A549 (cell line): ENCODE measurements around the gene PCBP3. TPM values are rescaled to one million over a fixed set of nuclear protein-coding genes. Genes with fewer than 3 reads are reported as not detected.

ENCODE experiments used
- ATAC-seq, 2 experiments: fragments of 200-7000 bp in 1 of 2; fragments of >200 bp in 1 of 2; cut with Nextera tagmentation in 1 of 2; cut with Tn5 transposase in 1 of 2; 3 replicates each; pipeline versions ENCODE4 v1.8.0 to v1.9.1; 2018 to 2020; ENCODE audit warnings: mild to moderate bottlenecking in 1 of 2, moderate library complexity in 1 of 2
- CTCF ChIA-PET: fragments of 300-600 bp; sonication (Branson Sonifier 250); formaldehyde crosslinking; extraction: SDS; loops from one replicate; lab custom pipeline; 2021; ENCODE audit warnings: antibody characterized with exemption, inconsistent platforms; lab: Yijun Ruan, JAX
- POLR2A ChIA-PET: fragments of 350-600 bp; formaldehyde crosslinking; extraction: SDS; loops from one replicate; lab custom pipeline; 2021; ENCODE audit warnings: antibody characterized with exemption, inconsistent platforms; lab: Yijun Ruan, JAX
- DNase-seq, 2 experiments: peaks; one replicate each; pipeline versions ENCODE4 v3.0.0 to v3.0.0-alpha.2; 2011 to 2016; ENCODE audit warnings: low read depth in 1 of 2, low spot score in 1 of 2
- FAIRE-seq: peaks from 2 replicates; lab custom pipeline; 2011; peaks lifted over from hg19 to GRCh38; lab: Jason Lieb, UNC
- H3K27ac ChIP-seq, 2 experiments: fragments of >200 bp; sonication (Bioruptor Twin); formaldehyde crosslinking; 3 replicates each; pipeline ENCODE4 v1.5.1; 2016 to 2017
- H3K4me1 ChIP-seq: fragments of >200 bp; sonication (Bioruptor Twin); formaldehyde crosslinking; 3 replicates; pipeline ENCODE4 v1.6.1; 2016
- H3K4me2 ChIP-seq: fragments of >200 bp; sonication (Bioruptor Twin); formaldehyde crosslinking; 3 replicates; pipeline ENCODE4 v1.6.1; 2016
- H3K4me3 ChIP-seq: fragments of >200 bp; sonication (Bioruptor Twin); formaldehyde crosslinking; 3 replicates; pipeline ENCODE4 v1.5.1; 2016
- H3K9me3 ChIP-seq: fragments of >200 bp; sonication (Bioruptor Twin); formaldehyde crosslinking; 3 replicates; pipeline ENCODE4 v1.6.1; 2016
- CBX8 ChIP-seq: fragments of 200-600 bp; sonication (generic); IDR thresholded peaks from 2 replicates; pipeline ENCODE4 v1.6.1; 2016
- CHD4 ChIP-seq: fragments of 200-600 bp; sonication (generic); IDR thresholded peaks from 2 replicates; pipeline ENCODE4 v1.6.1; 2016; ENCODE audit warnings: antibody characterized with exemption, mild to moderate bottlenecking, borderline replicate concordance
- EHF ChIP-seq: fragments of 250-450 bp; sonication (Bioruptor Pico); IDR thresholded peaks from 2 replicates; pipeline ENCODE4 v1.5.0; 2020; ENCODE audit warnings: mild to moderate bottlenecking
- EP300 ChIP-seq, 2 experiments: fragments of >200 bp; sonication (Bioruptor Twin); formaldehyde crosslinking; IDR thresholded peaks; 2 replicates in 1 of 2; 3 replicates in 1 of 2; pipeline ENCODE4 v1.6.1; 2016 to 2017
- ESRRA ChIP-seq: fragments of 150-350 bp; IDR thresholded peaks from 2 replicates; pipeline ENCODE4 v1.6.1; 2014; ENCODE audit warnings: mild to moderate bottlenecking, low read length, borderline replicate concordance
- FOSL2 ChIP-seq, 2 experiments: fragments of 450-650 bp in 1 of 2; fragments of >200 bp in 1 of 2; sonication (Bioruptor Twin) in 1 of 2; formaldehyde crosslinking; IDR thresholded peaks; 2 replicates each; pipeline versions ENCODE4 v1.5.0 to v1.6.1; 2016 to 2020; ENCODE audit warnings: mild to moderate bottlenecking in 1 of 2, moderate library complexity in 1 of 2
- FOXS1 ChIP-seq: fragments of 250-450 bp; sonication (Bioruptor Pico); IDR thresholded peaks from 2 replicates; pipeline ENCODE4 v1.5.0; 2020; ENCODE audit warnings: mild to moderate bottlenecking, moderate library complexity
- GATA3 ChIP-seq: IDR thresholded peaks from 2 replicates; pipeline ENCODE4 v1.6.1; 2012; ENCODE audit warnings: borderline replicate concordance
- HDAC2 ChIP-seq: fragments of 200-600 bp; sonication (generic); IDR thresholded peaks from 2 replicates; pipeline ENCODE4 v1.6.1; 2016
- HOXA7 ChIP-seq: fragments of 250-450 bp; sonication (Bioruptor Pico); IDR thresholded peaks from 2 replicates; pipeline ENCODE4 v1.5.0; 2020; ENCODE audit warnings: mild to moderate bottlenecking, moderate library complexity
- HOXB13 ChIP-seq: fragments of 250-450 bp; sonication (Bioruptor Pico); IDR thresholded peaks from 2 replicates; pipeline ENCODE4 v1.5.0; 2020; ENCODE audit warnings: low read depth, mild to moderate bottlenecking, moderate library complexity
- JUNB ChIP-seq: fragments of >200 bp; sonication (Bioruptor Twin); formaldehyde crosslinking; IDR thresholded peaks from 2 replicates; pipeline ENCODE4 v1.6.1; 2016
- KDM1A ChIP-seq: fragments of 200-600 bp; sonication (generic); IDR thresholded peaks from 2 replicates; pipeline ENCODE4 v1.6.1; 2016; ENCODE audit warnings: low read depth, mild to moderate bottlenecking
- KDM5A ChIP-seq: fragments of 200-600 bp; sonication (generic); IDR thresholded peaks from 2 replicates; pipeline ENCODE4 v1.6.1; 2016; ENCODE audit warnings: antibody characterized with exemption, mild to moderate bottlenecking
- MAFK ChIP-seq: fragments of 450-650 bp; IDR thresholded peaks from 2 replicates; pipeline ENCODE4 v1.6.1; 2014; ENCODE audit not compliant: partially characterized antibody
- MAZ ChIP-seq: fragments of 150-350 bp; IDR thresholded peaks from 2 replicates; pipeline ENCODE4 v1.6.1; 2014; ENCODE audit warnings: antibody characterized with exemption, low read depth, low read length, borderline replicate concordance
- MYC ChIP-seq: IDR thresholded peaks from 2 replicates; pipeline ENCODE4 v1.6.1; 2012; ENCODE audit warnings: mild to moderate bottlenecking, inconsistent platforms, low read length, improper control_type of control experiment, borderline replicate concordance
- NFE2L2 ChIP-seq: fragments of 150-350 bp; conservative IDR thresholded peaks from 2 replicates; pipeline ENCODE4 v1.6.1; 2014; ENCODE audit warnings: low read length
- NR3C1 ChIP-seq: fragments of >200 bp; sonication (Bioruptor Twin); formaldehyde crosslinking; IDR thresholded peaks from 3 replicates; pipeline ENCODE4 v1.6.1; 2017
- PHF8 ChIP-seq: fragments of 200-600 bp; sonication (generic); IDR thresholded peaks from 2 replicates; pipeline ENCODE4 v1.6.1; 2016; ENCODE audit warnings: low read depth, mild to moderate bottlenecking, antibody characterized with exemption, moderate library complexity, borderline replicate concordance
- POLR2A ChIP-seq: IDR thresholded peaks from 2 replicates; pipeline ENCODE4 v1.6.1; 2012; ENCODE audit warnings: mild to moderate bottlenecking, low read length
- RAD21 ChIP-seq, 2 experiments: fragments of >200 bp in 1 of 2; sonication (Bioruptor Twin) in 1 of 2; formaldehyde crosslinking in 1 of 2; IDR thresholded peaks in 1 of 2; conservative IDR thresholded peaks in 1 of 2; 2 replicates in 1 of 2; 3 replicates in 1 of 2; pipeline ENCODE4 v1.6.1; 2012 to 2018; ENCODE audit warnings: inconsistent platforms in 1 of 2
- RARB ChIP-seq: fragments of 250-450 bp; sonication (Bioruptor Pico); IDR thresholded peaks from 2 replicates; pipeline ENCODE4 v1.8.0; 2021; ENCODE audit warnings: mild to moderate bottlenecking, moderate library complexity
- SMC3 ChIP-seq: fragments of >200 bp; sonication (Bioruptor Twin); formaldehyde crosslinking; IDR thresholded peaks from 3 replicates; pipeline ENCODE4 v1.6.1; 2018; ENCODE audit warnings: inconsistent platforms
- TFCP2L1 ChIP-seq: fragments of 250-450 bp; sonication (Bioruptor Pico); IDR thresholded peaks from 2 replicates; pipeline ENCODE4 v1.5.0; 2021; ENCODE audit warnings: mild to moderate bottlenecking
- TP53 ChIP-seq: fragments of 250-450 bp; sonication (Bioruptor Pico); IDR thresholded peaks from 2 replicates; pipeline ENCODE4 v1.5.0; 2021; ENCODE audit warnings: mild to moderate bottlenecking, moderate library complexity
- ZNF302 ChIP-seq: fragments of 250-450 bp; sonication (Bioruptor Pico); IDR thresholded peaks from 2 replicates; pipeline ENCODE4 v1.9.0; 2021; ENCODE audit warnings: inconsistent platforms, mild to moderate bottlenecking, moderate library complexity
- ZSCAN20 ChIP-seq: fragments of 250-450 bp; sonication (Bioruptor Pico); IDR thresholded peaks from 2 replicates; pipeline ENCODE4 v1.8.0; 2022; ENCODE audit warnings: mild to moderate bottlenecking, moderate library complexity
- WGBS: methylation state at CpG from one replicate; pipeline ENCODE4 v1.1.6; 2017; ENCODE audit errors: missing lambda C conversion rate; 5-methylcytosine and 5-hydroxymethylcytosine counted together
- polyA plus RNA-seq, 4 experiments: library from polyadenylated mRNA; depleted of rRNA in 3 of 4; stranded (reverse); fragments of >200 nt; fragmentation: RNase III in 1 of 4; extraction: RNeasy Plus Mini Kit Qiagen cat#74134 plus additional on column Dnase treatment in 1 of 4; gene quantifications; 2 replicates in 3 of 4; 3 replicates in 1 of 4; pipeline ENCODE4 v1.2.3, GENCODE V29; 2011 to 2017
- TF ChIP-seq, protein P1 (sequence below): fragments of >200 bp; sonication (Bioruptor Twin); formaldehyde crosslinking; IDR thresholded peaks from 3 replicates; pipeline ENCODE4 v1.5.1; 2016
- TF ChIP-seq, protein P2 (sequence below): fragments of 450-650 bp; IDR thresholded peaks from 2 replicates; pipeline ENCODE4 v1.6.1; 2014; ENCODE audit warnings: antibody characterized with exemption
- TF ChIP-seq, protein P3 (sequence below): fragments of 200-600 bp; sonication (generic); IDR thresholded peaks from 2 replicates; pipeline ENCODE4 v1.6.1; 2016; ENCODE audit warnings: antibody characterized with exemption, mild to moderate bottlenecking, moderate library complexity

Gene PCBP3
- polyA plus RNA-seq, 2 of the 4 experiments (the other 2 are of a cell fraction), result 0.30 to 0.34 TPM

DNA sequence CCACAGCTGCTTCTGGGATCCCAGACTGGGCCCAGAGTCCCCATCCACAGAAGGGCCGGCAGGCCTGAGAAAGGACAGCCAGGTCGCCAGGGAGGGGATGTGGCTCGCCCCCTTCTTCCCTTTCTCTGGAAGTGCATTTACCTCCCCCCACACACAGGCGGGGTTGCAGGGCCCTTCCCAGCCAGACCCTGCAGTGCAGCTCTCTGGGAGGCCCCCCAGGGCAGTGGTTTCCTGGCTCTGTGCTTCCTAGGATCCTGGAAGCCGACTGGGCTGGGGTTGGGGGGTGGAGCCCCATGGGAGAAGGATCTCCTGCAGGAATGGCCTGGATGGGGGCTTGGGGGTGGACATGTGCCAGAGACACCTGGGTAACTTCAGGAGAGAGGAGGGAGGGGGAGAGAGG is 333.9 kb downstream of the PCBP3 start:
- DNase-seq (no peak), FAIRE-seq (no peak), ATAC-seq (no peak)
- H3K4me1 ChIP-seq, result peaks cover 6% of the 10 kb centered on the region; the same call in 1 of the 3 replicates
- ChIA-PET POLR2A (no interaction called here), CTCF (no interaction called here)
- H3K9me3 ChIP-seq, result no peaks in the 10 kb centered on the region
- no peak for TF ChIP-seq KDM5A
- no peak for TF ChIP-seq MAZ
- no peak for TF ChIP-seq EHF (CRISPR knock-in tag)
- TF ChIP-seq TFCP2L1, result no peak
- TF ChIP-seq KDM1A, result no peak
- TF ChIP-seq, protein P1, sequence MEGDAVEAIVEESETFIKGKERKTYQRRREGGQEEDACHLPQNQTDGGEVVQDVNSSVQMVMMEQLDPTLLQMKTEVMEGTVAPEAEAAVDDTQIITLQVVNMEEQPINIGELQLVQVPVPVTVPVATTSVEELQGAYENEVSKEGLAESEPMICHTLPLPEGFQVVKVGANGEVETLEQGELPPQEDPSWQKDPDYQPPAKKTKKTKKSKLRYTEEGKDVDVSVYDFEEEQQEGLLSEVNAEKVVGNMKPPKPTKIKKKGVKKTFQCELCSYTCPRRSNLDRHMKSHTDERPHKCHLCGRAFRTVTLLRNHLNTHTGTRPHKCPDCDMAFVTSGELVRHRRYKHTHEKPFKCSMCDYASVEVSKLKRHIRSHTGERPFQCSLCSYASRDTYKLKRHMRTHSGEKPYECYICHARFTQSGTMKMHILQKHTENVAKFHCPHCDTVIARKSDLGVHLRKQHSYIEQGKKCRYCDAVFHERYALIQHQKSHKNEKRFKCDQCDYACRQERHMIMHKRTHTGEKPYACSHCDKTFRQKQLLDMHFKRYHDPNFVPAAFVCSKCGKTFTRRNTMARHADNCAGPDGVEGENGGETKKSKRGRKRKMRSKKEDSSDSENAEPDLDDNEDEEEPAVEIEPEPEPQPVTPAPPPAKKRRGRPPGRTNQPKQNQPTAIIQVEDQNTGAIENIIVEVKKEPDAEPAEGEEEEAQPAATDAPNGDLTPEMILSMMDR, result no peak
- TF ChIP-seq ZSCAN20, result no peak
- TF ChIP-seq ZNF302 (CRISPR knock-in tag), result no peak
- TF ChIP-seq FOSL2 (IDR thresholded peaks at IDR 0.05), result no peak
- TF ChIP-seq FOSL2 (CRISPR knock-in tag; IDR thresholded peaks at IDR 0.05), result no peak
- no peak for TF ChIP-seq EP300 (IDR thresholded peaks at IDR 0.05)
- no peak for TF ChIP-seq TP53 (CRISPR knock-in tag)
- no peak for TF ChIP-seq FOXS1
- WGBS, result 73% methylated on average over 3 of the region's 5 CpGs
- no peak overlapping the region for H3K4me2 ChIP-seq
- H3K27ac ChIP-seq, result no peak overlapping the region
- no peak overlapping the region for H3K4me3 ChIP-seq

DNA sequence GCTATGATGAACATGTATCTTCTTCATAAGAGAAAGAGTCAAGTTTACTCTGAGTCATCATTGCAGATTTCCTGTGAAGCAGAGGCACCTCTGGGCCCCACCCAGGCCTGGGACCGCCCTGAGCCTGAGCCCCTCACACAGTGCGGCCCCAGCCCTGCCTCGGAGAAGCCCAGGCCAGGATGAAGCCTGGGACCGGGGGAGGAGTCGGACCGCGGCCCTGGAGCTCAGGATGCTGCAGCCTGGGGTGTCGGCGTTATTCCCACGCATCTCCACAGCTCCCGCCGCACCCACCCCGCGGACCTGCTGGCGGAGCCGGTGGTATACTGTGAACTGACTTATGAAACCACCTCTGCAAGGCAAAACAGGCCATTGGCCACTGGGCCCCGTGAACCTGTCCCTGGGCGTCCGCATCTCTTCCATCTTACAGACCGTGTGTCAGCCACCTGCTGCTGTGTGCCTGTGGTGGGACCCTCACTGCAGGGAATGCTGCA is 335.7 kb downstream of the PCBP3 start:
- ChIA-PET POLR2A (no interaction called here), CTCF (interaction anchor here (2.1 to 3.2 kb wide), 2 partner anchors 8 to 118 kb away, joined by 6 to 17 read pairs; no protein-coding TSS in a partner anchor)

DNA sequence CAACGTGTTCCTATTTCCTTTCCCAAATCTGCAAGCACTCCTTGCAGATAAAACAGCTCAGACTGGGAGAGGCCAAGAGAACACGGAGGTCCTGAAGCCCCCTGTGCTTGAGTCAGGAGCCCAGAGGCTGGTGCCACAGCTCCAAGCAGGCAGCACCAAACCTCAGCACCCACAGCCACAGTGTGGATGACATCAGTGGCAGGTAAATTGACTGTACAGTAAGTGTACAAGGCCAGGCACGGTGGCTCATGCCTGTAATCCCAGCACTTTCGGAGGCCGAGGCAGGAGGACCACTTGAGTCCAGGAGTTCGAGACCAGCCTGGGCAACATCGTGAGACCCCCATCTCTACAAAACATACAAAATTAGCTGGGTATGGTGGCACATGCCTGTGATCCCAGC is 336.1 kb downstream of the PCBP3 start:
- no peak overlapping the region for H3K4me2 ChIP-seq
- H3K27ac ChIP-seq, result no peak overlapping the region
- ChIA-PET CTCF (interaction anchor here (2.1 to 3.2 kb wide), 2 partner anchors 9 to 118 kb away, joined by 6 to 17 read pairs; no protein-coding TSS in a partner anchor), POLR2A (no interaction called here)
- H3K4me1 ChIP-seq, result no peaks in the 10 kb centered on the region
- FAIRE-seq (no peak), DNase-seq (no peak), ATAC-seq (no peak)
- H3K4me3 ChIP-seq, result no peak overlapping the region
- WGBS, result 73% methylated on average over 5 of the region's 7 CpGs
- H3K9me3 ChIP-seq, result no peaks in the 10 kb centered on the region
- no peak for TF ChIP-seq MYC
- TF ChIP-seq TFCP2L1, result no peak
- no peak for TF ChIP-seq HOXB13 (CRISPR knock-in tag)
- TF ChIP-seq, protein P1, result no peak
- no peak for TF ChIP-seq KDM1A
- TF ChIP-seq, protein P2, sequence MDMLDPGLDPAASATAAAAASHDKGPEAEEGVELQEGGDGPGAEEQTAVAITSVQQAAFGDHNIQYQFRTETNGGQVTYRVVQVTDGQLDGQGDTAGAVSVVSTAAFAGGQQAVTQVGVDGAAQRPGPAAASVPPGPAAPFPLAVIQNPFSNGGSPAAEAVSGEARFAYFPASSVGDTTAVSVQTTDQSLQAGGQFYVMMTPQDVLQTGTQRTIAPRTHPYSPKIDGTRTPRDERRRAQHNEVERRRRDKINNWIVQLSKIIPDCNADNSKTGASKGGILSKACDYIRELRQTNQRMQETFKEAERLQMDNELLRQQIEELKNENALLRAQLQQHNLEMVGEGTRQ, result no peak
- no peak for TF ChIP-seq FOSL2 (IDR thresholded peaks at IDR 0.05)
- TF ChIP-seq FOSL2 (CRISPR knock-in tag; IDR thresholded peaks at IDR 0.05), result no peak
- no peak for TF ChIP-seq CBX8
- TF ChIP-seq MAZ, result no peak
- TF ChIP-seq, protein P3, sequence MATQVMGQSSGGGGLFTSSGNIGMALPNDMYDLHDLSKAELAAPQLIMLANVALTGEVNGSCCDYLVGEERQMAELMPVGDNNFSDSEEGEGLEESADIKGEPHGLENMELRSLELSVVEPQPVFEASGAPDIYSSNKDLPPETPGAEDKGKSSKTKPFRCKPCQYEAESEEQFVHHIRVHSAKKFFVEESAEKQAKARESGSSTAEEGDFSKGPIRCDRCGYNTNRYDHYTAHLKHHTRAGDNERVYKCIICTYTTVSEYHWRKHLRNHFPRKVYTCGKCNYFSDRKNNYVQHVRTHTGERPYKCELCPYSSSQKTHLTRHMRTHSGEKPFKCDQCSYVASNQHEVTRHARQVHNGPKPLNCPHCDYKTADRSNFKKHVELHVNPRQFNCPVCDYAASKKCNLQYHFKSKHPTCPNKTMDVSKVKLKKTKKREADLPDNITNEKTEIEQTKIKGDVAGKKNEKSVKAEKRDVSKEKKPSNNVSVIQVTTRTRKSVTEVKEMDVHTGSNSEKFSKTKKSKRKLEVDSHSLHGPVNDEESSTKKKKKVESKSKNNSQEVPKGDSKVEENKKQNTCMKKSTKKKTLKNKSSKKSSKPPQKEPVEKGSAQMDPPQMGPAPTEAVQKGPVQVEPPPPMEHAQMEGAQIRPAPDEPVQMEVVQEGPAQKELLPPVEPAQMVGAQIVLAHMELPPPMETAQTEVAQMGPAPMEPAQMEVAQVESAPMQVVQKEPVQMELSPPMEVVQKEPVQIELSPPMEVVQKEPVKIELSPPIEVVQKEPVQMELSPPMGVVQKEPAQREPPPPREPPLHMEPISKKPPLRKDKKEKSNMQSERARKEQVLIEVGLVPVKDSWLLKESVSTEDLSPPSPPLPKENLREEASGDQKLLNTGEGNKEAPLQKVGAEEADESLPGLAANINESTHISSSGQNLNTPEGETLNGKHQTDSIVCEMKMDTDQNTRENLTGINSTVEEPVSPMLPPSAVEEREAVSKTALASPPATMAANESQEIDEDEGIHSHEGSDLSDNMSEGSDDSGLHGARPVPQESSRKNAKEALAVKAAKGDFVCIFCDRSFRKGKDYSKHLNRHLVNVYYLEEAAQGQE, result no peak
- no peak for TF ChIP-seq NFE2L2
- no peak for TF ChIP-seq MAFK
- no peak for TF ChIP-seq GATA3
- TF ChIP-seq PHF8, result no peak
- TF ChIP-seq KDM5A, result no peak
- no peak for TF ChIP-seq ZNF302 (CRISPR knock-in tag)

More for the DNA sequence above, 335.7 kb downstream of the PCBP3 start:
- no peak overlapping the region for H3K4me2 ChIP-seq
- TF ChIP-seq TFCP2L1, result no peak
- TF ChIP-seq RAD21 (conservative IDR thresholded peaks at IDR 0.05 in 1 of 2, IDR thresholded peaks at IDR 0.05 in 1 of 2), result no peak
- TF ChIP-seq RARB (CRISPR knock-in tag), result no peak
- no peak for TF ChIP-seq CHD4
- no peak for TF ChIP-seq SMC3
- no peak for TF ChIP-seq FOXS1
- no peak for TF ChIP-seq HOXA7 (CRISPR knock-in tag)
- TF ChIP-seq HDAC2, result no peak
- no peak for TF ChIP-seq NR3C1
- no peak for TF ChIP-seq ESRRA
- no peak for TF ChIP-seq KDM5A
- no peak for TF ChIP-seq POLR2A
- TF ChIP-seq JUNB, result no peak
- no peak for TF ChIP-seq EP300 (IDR thresholded peaks at IDR 0.05)
- TF ChIP-seq GATA3, result no peak
- TF ChIP-seq, all 56 proteins: peak for 0
- no peak for DNase-seq
- no peak overlapping the region for H3K27ac ChIP-seq
- H3K9me3 ChIP-seq, result no peaks in the 10 kb centered on the region
- no peak overlapping the region for H3K4me3 ChIP-seq
- WGBS, result 94% methylated on average over 9 of the region's 20 CpGs
- H3K4me1 ChIP-seq, result no peaks in the 10 kb centered on the region
- ATAC-seq, result no peak
- FAIRE-seq, result no peak
